Tibial artery (tissue), 4 donors: ENCODE measurements around the gene KCTD21.

Experiments
- DNase-seq, 2 donors: peaks; one replicate each; pipeline ENCODE4 v3.0.0-alpha.2; 2019
- H3K27ac ChIP-seq, 2 donors: fragments of 200-600 bp; sonication (generic) in 1 of 2; 1 replicate in 1 of 2; 2 replicates in 1 of 2; pipeline ENCODE4 v1.5.1; 2018 to 2019; ENCODE audit warnings: mild to moderate bottlenecking in 1 of 2
- H3K27me3 ChIP-seq, 2 donors: fragments of 200-600 bp; sonication (generic) in 1 of 2; one replicate each; pipeline versions ENCODE4 v1.5.1 to v1.6.0; 2016 to 2019
- H3K36me3 ChIP-seq, 3 donors: fragments of 200-600 bp; sonication (generic) in 2 of 3; one replicate each; pipeline ENCODE4 v1.5.1; 2016 to 2019; ENCODE audit warnings: mild to moderate bottlenecking in 2 of 3
- H3K4me1 ChIP-seq, 4 donors: fragments of 200-600 bp; sonication (generic) in 2 of 4; 1 replicate in 3 of 4; 2 replicates in 1 of 4; pipeline ENCODE4 v1.5.1; 2016 to 2019
- H3K4me3 ChIP-seq, 2 donors: fragments of 200-600 bp; sonication (generic) in 1 of 2; 1 replicate in 1 of 2; 2 replicates in 1 of 2; pipeline ENCODE4 v1.5.1; 2018 to 2019; ENCODE audit warnings: mild to moderate bottlenecking in 2 of 2
- H3K9me3 ChIP-seq, 3 donors: fragments of 200-600 bp; sonication (generic) in 1 of 3; one replicate each; pipeline ENCODE4 v1.5.1; 2016 to 2019
- intact Hi-C: fragments of 100-400 bp; cut with DNase I; formaldehyde crosslinking; loops from one replicate; pipeline ENCODE4 v1.15.0; 2023; ENCODE audit warnings: low total_unique reads
- TF ChIP-seq, protein P1 (sequence below), 2 experiments: fragments of 200-600 bp in 1 of 2; fragments of 450-650 bp in 1 of 2; IDR thresholded peaks; one replicate each; pipeline ENCODE4 v1.5.1; 2017 to 2019; ENCODE audit warnings: antibody characterized with exemption in 2 of 2, mild to moderate bottlenecking in 1 of 2, moderate library complexity in 1 of 2

KCTD21 gene

DNA sequence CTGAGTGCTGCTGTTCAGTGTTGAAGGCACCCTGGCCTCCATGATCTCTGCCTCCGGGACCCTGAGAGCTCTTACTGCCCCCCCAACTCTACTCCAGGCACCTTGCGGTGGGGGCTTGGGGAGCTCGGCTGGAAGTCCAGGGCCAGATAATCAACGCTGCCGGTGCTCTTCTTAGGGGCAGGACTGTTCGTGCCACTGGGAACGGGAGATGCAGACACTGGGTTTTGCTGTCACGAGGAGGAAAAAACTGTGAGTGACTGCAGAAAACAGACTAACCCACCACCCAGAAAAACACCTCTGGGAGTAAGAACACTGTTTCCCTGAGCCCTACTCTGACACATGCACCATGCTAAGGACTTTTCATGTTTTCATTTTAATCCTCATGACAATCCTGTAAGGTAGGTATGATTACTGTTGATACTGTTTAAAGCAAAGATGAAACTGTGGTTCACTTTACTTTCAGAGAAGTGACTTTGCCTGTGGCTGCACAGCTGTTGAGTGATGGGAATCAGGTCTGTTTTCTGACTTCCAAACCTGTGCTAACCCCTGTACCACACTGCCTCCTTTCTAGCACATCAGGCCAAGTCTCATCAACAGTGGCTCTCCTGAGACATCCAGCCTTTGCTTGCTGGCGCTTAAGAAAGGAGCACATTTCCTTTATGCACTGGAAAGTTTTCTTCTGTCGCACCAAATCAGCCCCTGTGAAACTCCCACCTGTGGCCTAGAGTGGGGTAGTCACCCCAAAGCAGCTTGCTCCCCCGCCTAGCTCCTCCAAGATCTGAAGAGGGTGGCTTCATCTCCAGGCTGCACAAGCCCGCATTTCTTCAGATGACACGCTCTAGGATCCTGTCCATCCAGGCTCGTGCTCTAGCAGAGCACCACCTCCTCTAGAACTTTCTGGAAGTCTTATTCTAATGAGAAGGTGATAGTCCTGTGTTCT is 32.1 kb upstream of the KCTD21 start:
- H3K27me3 ChIP-seq, result no peaks in the 10 kb centered on the region
- H3K4me1 ChIP-seq, result no peaks in the 10 kb centered on the region
- H3K9me3 ChIP-seq, result no peaks in the 10 kb centered on the region
- H3K36me3 ChIP-seq, result peaks cover 75 to 98% (median 96%) of the 10 kb centered on the region in 3 donors
- H3K27ac ChIP-seq, result no peak overlapping the region
- intact Hi-C loops, result no loop called here
- TF ChIP-seq, protein P1, sequence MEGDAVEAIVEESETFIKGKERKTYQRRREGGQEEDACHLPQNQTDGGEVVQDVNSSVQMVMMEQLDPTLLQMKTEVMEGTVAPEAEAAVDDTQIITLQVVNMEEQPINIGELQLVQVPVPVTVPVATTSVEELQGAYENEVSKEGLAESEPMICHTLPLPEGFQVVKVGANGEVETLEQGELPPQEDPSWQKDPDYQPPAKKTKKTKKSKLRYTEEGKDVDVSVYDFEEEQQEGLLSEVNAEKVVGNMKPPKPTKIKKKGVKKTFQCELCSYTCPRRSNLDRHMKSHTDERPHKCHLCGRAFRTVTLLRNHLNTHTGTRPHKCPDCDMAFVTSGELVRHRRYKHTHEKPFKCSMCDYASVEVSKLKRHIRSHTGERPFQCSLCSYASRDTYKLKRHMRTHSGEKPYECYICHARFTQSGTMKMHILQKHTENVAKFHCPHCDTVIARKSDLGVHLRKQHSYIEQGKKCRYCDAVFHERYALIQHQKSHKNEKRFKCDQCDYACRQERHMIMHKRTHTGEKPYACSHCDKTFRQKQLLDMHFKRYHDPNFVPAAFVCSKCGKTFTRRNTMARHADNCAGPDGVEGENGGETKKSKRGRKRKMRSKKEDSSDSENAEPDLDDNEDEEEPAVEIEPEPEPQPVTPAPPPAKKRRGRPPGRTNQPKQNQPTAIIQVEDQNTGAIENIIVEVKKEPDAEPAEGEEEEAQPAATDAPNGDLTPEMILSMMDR (IDR thresholded peaks at IDR 0.05), result no peak
- peak in 1 of 2 donors; percentile 47 for DNase-seq
- no peak overlapping the region for H3K4me3 ChIP-seq

DNA sequence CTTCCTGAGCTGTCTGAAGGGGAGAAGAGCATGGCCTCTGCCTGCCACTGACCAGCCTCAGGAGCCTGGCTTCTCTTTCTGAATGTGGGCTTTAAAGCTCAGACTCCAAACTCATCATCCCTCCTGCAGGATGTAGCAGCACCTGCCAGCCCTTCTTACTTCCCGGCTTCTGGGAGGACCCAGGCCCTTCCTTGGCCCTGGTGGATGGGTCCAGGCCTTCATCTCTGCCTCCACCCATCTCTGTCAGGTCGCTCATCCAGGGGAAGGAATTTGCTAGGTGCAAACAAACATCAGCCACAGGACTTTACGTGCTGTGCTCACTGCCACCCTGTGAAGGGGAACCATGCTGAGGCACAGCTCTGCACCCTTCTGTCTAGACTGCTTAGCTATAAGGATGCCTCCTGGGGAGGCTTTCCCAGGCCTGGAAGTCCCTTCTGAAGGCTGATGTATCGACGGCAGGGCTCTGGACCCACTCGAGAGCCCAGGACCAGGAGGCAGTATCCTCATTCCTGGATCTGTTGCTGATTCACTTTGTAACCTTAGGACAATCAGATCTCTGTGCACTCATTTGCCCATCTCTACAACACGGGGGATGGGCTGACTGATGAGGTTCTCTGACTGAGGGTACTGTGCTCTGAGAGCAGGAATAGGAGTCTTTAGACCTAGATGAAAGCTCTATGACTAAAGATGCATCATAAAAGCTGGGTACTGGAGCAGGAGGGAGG is 31.2 kb upstream of the KCTD21 start:
- H3K4me3 ChIP-seq, result no peak overlapping the region
- peaks cover 0 to 6% (median 0%) of the 10 kb centered on the region in 4 donors for H3K4me1 ChIP-seq
- peaks cover 67 to 96% (median 96%) of the 10 kb centered on the region in 3 donors for H3K36me3 ChIP-seq
- intact Hi-C loops, result no loop called here
- peak in 1 of 2 donors; percentile 46 for DNase-seq
- no peaks in the 10 kb centered on the region for H3K9me3 ChIP-seq
- no peaks in the 10 kb centered on the region for H3K27me3 ChIP-seq
- no peak overlapping the region for H3K27ac ChIP-seq
- TF ChIP-seq, protein P1 (IDR thresholded peaks at IDR 0.05), result no peak

DNA sequence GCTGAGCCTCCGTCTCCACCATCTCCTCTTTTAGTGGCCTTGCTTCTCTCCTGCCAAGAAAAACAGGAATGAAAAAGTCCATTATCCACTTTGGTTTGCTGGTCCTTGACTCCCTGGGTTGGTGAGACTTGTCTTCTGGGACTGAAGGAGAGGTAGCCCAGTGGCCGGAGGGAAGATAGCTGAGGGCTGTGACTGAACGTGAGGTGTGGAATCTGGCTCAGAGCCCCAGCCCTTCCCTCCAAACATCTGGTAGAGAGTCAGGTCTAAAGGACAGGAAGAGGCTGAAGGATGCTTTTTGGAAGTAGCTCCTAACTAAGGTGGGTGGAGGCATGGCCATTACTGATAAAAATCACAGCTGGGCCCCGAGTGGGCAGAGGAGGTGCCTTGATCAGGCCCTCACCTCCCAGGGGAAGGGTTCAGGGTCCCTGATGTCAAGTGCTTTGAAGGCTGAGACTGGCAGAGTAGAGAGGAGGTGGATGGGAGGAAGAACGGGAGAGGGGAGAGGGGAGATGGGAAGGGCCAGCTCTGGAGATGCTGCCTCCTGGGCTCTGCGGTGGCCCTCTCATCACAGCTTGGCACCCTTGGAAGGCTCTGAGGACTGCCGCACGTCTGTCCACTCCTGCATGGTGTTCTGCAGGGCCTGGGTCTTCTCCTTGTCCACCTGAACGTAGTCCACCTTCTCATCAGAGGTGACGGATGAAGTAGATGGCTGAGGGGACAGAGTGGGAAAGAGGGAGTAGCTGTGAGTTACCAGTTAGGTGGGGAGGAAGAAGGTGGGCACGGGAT is 30.5 kb upstream of the KCTD21 start:
- Histone ChIP-seq H3K27me3 (no peaks in the 10 kb centered on the region), H3K27ac (no peak overlapping the region), H3K36me3 (peaks cover 61 to 96% (median 94%) of the 10 kb centered on the region in 3 donors), H3K4me3 (no peak overlapping the region), H3K4me1 (peaks cover 0 to 11% (median 0%) of the 10 kb centered on the region in 4 donors), H3K9me3 (no peaks in the 10 kb centered on the region)
- TF ChIP-seq, protein P1 (IDR thresholded peaks at IDR 0.05), result no peak
- intact Hi-C loops, result no loop called here
- peak in 1 of 2 donors; percentile 55 for DNase-seq

DNA sequence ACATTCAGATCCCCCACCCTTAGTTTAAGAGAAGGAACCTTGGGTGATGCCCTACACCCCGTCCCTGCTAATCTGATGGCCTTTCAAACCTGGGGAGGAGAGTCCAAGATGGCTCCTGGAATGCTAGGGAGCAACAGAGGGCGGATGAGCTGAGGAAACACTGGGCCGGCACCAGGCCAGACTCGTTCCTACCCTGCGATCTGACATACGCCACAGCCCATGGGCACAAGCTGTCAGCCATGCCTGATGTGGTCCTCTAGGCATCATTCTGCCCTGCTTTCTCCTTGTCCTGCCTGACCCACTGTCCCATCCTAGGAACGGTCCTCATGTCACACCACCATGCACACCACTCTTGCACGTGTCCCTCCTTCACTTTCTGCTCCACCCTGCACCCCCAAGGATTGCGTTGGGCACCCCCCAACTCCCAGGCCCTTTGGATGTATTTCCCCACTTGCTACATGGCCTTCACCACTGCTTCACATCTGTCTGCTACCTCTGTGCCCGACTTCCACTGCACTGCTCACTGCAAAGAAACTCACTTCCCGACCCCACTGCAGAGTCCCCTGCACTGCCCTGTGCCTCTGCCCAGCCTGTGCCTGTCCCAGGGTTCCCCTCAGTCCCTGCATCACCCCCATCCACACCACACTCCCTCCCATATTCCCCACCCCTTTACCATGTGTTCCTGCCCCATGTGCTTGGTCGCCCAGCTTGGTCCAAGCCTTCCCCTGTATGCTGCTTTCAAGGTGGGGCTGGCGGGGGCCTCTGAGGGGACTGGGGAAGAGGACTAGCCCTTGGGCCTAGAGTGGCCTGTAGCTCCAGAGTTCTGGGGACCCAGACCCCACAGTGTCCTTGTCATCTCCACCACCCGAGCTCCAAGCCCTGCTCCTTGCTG is 29.5 kb upstream of the KCTD21 start:
- H3K9me3 ChIP-seq, result no peaks in the 10 kb centered on the region
- H3K27me3 ChIP-seq, result no peaks in the 10 kb centered on the region
- H3K4me1 ChIP-seq, result peaks cover 0 to 19% (median 2%) of the 10 kb centered on the region in 4 donors
- DNase-seq, result peak in 1 of 2 donors; percentile 57
- TF ChIP-seq, protein P1 (IDR thresholded peaks at IDR 0.05), result no peak
- no peak overlapping the region for H3K4me3 ChIP-seq
- intact Hi-C loops, result no loop called here
- peaks cover 51 to 90% (median 88%) of the 10 kb centered on the region in 3 donors for H3K36me3 ChIP-seq
- no peak overlapping the region for H3K27ac ChIP-seq
